ES-I3 (cell line): ENCODE data around the gene HBZ.
"Not testable (repeated sequence)": the region's sequence is repeated elsewhere in the genome, so short reads cannot be mapped to it uniquely, and the experiment has no call there.

Experiments used
- H3K36me3 ChIP-seq: 2 replicates; pipeline ENCODE4 v1.6.1; 2013; ENCODE audit warnings: mild to moderate bottlenecking, low read length, control low read depth, moderate library complexity; ENCODE audit not compliant: insufficient read depth
- H3K4me1 ChIP-seq: 2 replicates; pipeline ENCODE4 v1.6.1; 2013; ENCODE audit warnings: mild to moderate bottlenecking, control low read depth, low read length; ENCODE audit not compliant: insufficient read depth
- H3K9ac ChIP-seq: 2 replicates; pipeline ENCODE4 v1.6.1; 2013; ENCODE audit warnings: low read depth, mild to moderate bottlenecking, low read length, moderate library complexity
- H3K9me3 ChIP-seq: 2 replicates; pipeline ENCODE4 v1.6.1; 2013; ENCODE audit warnings: mild to moderate bottlenecking, low read length, moderate library complexity; ENCODE audit not compliant: control insufficient read depth, insufficient read depth

Gene HBZ

GRCh38 chr16:149024-149660 lies 3.3 kb upstream of the HBZ start:
- Histone ChIP-seq H3K4me1 (no peaks in the 10 kb centered on the region), H3K9me3 (no peaks in the 10 kb centered on the region), H3K36me3 (no peaks in the 10 kb centered on the region), H3K9ac (no peak overlapping the region)

DNA sequence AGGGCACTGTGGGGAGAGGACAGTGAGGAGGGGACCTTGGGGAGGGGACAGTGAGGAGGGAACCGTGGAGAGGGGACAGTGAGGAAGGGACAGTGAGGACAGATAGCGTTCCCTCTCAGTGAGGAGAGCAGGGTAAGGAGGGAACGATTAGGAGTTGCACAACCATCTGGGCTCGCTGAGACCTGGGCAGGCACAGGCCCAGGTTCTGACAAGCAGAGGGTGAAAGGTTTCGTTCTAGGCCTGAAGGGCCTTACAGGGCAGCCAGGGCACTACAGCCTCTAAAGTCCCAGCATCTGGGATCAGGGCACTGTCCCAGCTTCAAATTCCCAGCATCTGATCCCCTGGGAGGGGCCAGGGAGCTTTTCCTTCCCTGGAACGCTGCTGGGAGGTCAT lies 681 bp downstream of the HBZ start:
- not testable (repeated sequence) for H3K9ac ChIP-seq

GRCh38 chr16:153550-154216 lies 1.2 kb downstream of the HBZ start:
- H3K4me1 ChIP-seq, H3K9me3 ChIP-seq, H3K36me3 ChIP-seq: not testable (repeated sequence)

More for the DNA sequence above, 681 bp downstream of the HBZ start:
- H3K4me1 ChIP-seq, H3K9me3 ChIP-seq, H3K36me3 ChIP-seq: not testable (repeated sequence)

GRCh38 chr16:154217-155030 lies 2.0 kb downstream of the HBZ start:
- Histone ChIP-seq H3K4me1 (no peaks in the 10 kb centered on the region), H3K9me3 (no peaks in the 10 kb centered on the region), H3K9ac (peak overlapping the region; percentile 52; the same call in 1 of the 2 replicates), H3K36me3 (no peaks in the 10 kb centered on the region)

More at GRCh38 chr16:153550-154216, 1.2 kb downstream of the HBZ start:
- H3K9ac ChIP-seq, result not testable (repeated sequence)

GRCh38 chr16:155031-155398 lies 2.6 kb downstream of the HBZ start:
- no peaks in the 10 kb centered on the region for H3K36me3 ChIP-seq
- H3K9me3 ChIP-seq, result no peaks in the 10 kb centered on the region
- H3K9ac ChIP-seq, result no peak overlapping the region
- no peaks in the 10 kb centered on the region for H3K4me1 ChIP-seq

DNA sequence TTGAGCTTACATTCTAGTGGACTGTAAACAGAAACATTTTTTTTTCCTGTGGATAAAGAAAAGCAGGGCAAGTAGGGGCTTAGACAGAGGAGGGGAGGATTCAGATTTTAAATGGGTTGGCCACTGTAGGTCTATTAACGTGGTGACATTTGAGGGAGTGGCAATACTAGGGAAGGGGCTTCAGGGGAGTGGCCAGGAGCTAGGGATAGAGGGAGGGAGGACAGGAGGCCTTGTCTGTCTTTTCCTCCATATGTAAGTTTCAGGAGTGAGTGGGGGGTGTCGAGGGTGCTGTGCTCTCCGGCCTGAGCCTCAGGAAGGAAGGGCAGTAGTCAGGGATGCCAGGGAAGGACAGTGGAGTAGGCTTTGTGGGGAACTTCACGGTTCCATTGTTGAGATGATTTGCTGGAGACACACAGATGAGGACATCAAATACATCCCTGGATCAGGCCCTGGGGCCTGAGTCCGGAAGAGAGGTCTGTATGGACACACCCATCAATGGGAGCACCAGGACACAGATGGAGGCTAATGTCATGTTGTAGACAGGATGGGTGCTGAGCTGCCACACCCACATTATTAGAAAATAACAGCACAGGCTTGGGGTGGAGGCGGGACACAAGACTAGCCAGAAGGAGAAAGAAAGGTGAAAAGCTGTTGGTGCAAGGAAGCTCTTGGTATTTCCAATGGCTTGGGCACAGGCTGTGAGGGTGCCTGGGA lies 6.8 kb downstream of the HBZ start:
- Histone ChIP-seq H3K9ac (no peak overlapping the region), H3K9me3 (no peaks in the 10 kb centered on the region), H3K36me3 (no peaks in the 10 kb centered on the region), H3K4me1 (no peaks in the 10 kb centered on the region)

DNA sequence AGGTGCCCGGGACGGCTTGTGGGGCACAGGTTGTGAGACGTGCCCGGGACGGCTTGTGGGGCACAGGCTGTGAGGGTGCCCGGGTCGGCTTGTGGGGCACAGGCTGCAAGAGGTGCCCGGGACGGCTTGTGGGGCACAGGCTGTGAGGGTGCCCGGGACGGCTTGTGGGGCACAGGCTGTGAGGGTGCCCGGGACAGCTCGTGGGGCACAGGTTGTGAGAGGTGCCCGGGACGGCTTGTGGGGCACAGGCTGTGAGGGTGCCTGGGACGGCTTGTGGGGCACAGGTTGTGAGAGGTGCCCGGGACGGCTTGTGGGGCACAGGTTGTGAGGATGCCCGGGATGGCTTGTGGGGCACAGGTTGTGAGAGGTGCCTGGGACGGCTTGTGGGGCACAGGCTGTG lies 7.8 kb downstream of the HBZ start:
- not testable (repeated sequence) for H3K4me1 ChIP-seq, H3K36me3 ChIP-seq, H3K9ac ChIP-seq, H3K9me3 ChIP-seq

- no peaks in the 10 kb centered on the region for H3K36me3 ChIP-seq
- no peaks in the 10 kb centered on the region for H3K9me3 ChIP-seq
- no peak overlapping the region for H3K9ac ChIP-seq
- H3K4me1 ChIP-seq, result no peaks in the 10 kb centered on the region
These were observed 8.3 kb downstream of the HBZ start for GRCh38 chr16:160691-161190.

DNA sequence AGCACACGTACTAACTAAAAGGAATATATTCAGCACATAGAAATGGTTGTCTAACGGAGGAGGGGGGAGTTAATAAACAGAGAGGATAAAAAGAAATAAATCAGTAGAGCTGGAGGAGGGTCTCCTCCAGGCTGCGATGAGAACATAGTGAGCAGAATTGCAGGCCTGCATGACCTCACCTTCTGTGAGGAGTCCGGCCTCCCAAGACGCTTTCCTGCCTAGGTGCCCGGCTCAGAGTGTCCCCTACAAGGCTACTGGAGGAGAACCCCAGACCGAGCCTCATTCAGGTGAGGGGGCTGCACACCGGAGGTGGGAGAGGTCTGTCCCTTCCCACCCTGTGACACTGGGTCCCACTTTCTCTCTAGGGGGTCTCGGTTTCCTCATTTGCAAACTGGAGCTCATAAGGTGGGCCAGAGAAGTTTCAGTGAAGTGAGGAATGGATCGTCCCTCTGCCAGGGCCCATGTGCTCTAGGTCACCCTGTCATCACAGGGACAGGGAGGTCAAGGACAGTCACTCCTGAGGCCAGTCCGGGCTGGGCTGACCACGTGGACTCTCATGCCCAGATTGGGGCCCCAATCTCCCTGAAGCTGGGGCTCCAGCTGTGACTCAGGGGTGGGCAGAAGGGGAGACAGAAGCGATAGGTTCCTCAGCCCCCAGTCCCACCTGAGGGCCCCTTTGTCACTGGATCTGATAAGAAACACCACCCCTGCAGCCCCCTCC lies 10.0 kb downstream of the HBZ start:
- no peaks in the 10 kb centered on the region for H3K36me3 ChIP-seq
- H3K4me1 ChIP-seq, result 0 out of 2 replicates have a peak, but pooled peaks cover 4% of the 10 kb centered on the region
- no peak overlapping the region for H3K9ac ChIP-seq

DNA sequence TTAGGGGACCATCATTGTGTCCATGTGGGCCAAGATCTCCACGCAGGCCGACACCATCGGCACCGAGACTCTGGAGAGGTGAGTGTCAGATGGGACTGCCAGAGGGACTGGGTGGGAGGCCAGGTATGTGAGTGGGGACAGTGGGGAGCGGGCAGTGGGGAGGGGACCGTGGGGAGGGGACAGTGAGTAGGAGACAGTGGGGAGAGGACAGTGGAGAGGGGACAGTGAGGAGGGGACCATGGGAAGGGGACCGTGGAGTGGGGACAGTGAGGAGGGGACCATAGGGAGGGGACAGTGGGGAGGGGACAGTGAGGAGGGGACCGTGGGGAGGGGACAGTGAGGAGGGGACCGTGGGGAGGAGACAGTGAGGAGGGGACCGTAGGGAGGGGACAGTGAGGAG lies 10.7 kb downstream of the HBZ start:
- not testable (repeated sequence) for H3K9ac ChIP-seq, H3K9me3 ChIP-seq, H3K4me1 ChIP-seq, H3K36me3 ChIP-seq

More for the DNA sequence above, 10.0 kb downstream of the HBZ start:
- no peaks in the 10 kb centered on the region for H3K9me3 ChIP-seq

DNA sequence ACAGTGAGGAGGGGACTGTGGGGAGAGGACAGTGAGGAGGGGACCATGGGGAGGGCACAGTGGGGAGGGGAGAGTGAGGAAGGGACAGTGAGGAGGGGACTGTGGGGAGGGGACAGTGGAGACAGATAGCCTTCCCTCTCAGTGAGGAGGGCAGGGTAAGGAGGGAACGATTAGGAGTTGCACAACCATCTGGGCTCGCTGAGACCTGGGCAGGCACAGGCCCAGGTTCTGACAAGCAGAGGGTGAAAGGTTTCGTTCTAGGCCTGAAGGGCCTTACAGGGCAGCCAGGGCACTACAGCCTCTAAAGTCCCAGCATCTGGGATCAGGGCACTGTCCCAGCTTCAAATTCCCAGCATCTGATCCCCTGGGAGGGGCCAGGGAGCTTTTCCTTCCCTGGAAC lies 11.3 kb downstream of the HBZ start:
- not testable (repeated sequence) for H3K9me3 ChIP-seq, H3K9ac ChIP-seq, H3K36me3 ChIP-seq, H3K4me1 ChIP-seq

GRCh38 chr16:164134-164823 lies 11.8 kb downstream of the HBZ start:
- H3K9me3 ChIP-seq, H3K9ac ChIP-seq, H3K4me1 ChIP-seq, H3K36me3 ChIP-seq: not testable (repeated sequence)

GRCh38 chr16:164827-165538 lies 12.5 kb downstream of the HBZ start:
- 0 out of 2 replicates have a peak, but pooled peaks cover 4% of the 10 kb centered on the region for H3K4me1 ChIP-seq
- no peaks in the 10 kb centered on the region for H3K9me3 ChIP-seq
- peak overlapping the region; percentile 38; the same call in 1 of the 2 replicates for H3K9ac ChIP-seq
- H3K36me3 ChIP-seq, result no peaks in the 10 kb centered on the region
